SH-SY5Y (cell line): ENCODE measurements around the gene KBTBD6.

Source experiments
- GATA2 ChIP-seq: IDR thresholded peaks from 2 replicates; pipeline ENCODE4 v1.6.1; 2011; ENCODE audit warnings: mild to moderate bottlenecking, low read depth, low read length
- GATA3 ChIP-seq: IDR thresholded peaks from 2 replicates; pipeline ENCODE4 v1.6.1; 2011; ENCODE audit warnings: low read depth, mild to moderate bottlenecking, low read length, moderate library complexity

DNA sequence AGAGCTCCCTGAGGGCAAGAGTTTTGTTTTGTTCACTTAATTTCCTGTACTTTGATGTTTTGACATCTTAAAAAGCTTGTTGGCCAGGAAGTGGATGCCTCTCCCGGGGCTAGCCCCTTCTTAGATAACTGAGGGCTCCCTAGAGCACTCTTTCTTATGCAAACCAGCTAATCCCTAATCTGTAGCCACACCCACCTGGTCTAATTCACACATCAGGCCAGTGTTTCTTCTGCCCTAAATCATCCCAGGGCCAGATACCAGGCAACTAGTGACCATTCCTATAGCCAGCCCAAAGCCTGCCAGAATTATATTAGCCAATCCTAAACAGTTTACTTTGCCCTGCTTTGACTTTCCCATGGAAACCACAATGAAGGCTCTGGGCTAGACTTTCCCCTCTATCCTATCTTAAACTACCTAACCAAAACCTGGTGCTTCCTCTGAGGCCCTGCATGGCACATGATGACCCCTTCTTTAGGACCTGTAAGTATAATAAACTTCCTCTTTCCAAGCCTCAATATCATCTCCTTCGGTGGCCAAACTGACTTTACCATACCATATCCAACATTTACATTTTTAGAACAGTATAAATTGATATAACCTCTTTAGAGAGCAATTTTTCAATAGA lies 46.5 kb downstream of the KBTBD6 start:
- TF ChIP-seq GATA2 (no peak), GATA3 (no peak)
